ENCODE measurements around the gene GPR108. TPM values are rescaled to one million over a fixed set of nuclear protein-coding genes. Genes with fewer than 3 reads are reported as not detected.

Gene GPR108
- total RNA-seq, 2 donors from 2014 or later, result 130 to 162 TPM

DNA sequence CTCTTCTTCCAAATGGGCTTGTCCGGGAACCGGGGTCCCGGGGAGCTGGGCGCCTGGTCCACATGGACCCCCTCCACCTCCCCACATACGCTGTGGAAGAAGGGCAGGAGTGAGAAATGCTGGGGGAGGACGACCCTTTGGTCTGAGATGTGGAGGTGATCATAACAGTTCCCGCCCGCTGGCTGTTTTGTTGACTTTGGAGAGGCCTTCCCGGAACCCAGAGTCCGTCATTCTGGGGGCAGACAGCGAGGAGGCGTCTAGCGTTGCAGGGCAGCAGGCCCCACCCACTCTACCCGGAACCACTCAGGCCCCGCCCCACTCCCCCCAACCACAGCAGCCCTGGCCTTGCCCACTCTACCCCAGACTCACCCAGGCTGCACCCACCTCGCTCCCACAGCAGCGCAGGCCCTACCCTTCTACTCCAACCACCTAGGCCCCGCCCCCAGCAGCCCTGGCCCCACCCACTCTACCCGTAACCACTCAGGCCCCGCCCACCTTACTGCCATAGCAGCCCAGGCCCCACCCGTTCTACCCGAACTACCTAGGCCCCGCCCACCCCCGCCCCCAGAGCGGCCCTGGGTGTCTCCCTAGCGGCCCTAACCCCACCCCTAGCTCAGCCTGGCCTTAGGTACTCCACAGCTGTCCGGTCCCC is 7.1 kb downstream of the GPR108 start:
- Mint-ChIP-seq H3K4me3 (no peak overlapping the region), H3K36me3 (ENCODE audit: insufficient read depth in 2 of 2) (peaks cover 5 to 13% of the 10 kb centered on the region in 2 donors), H3K9me3 (no peaks in the 10 kb centered on the region), H3K27me3 (ENCODE audit: low read depth) (no peaks in the 10 kb centered on the region), H3K27ac (no peak overlapping the region), H3K4me1 (ENCODE audit: low read depth) (peaks cover 5% of the 10 kb centered on the region)
- ATAC-seq (replicated peaks in 1 of 2), result peak; percentile 39 to 43
- DNase-seq, result peak; percentile 51 to 55

DNA sequence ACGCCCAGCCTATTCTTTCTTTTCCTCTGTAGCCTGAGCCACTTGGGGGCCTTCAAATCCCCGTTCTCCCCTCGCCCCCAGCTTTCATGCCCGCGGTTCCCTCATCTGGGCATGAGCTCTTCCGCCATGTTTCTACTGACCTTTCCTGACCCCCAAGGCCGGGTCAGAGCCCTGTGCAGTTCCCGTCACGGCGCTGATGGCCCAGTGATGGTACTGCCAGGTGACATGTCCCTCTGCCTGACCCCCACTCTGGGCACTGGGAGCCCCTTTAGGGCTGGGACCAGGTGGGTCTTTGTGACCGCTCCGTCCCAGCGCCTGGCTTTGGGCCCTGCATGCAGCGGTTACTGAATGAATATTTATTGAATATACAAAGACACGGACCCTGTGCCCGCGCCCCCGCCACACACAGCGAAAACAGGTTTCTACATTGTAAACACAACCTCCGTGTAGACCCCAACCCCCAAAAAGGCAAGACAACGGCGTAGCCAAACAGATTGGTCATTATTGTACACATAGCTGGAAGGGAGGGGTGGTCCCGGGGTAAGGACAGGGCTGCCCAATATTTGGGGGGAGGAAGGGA is 7.7 kb downstream of the GPR108 start:
- H3K27ac Mint-ChIP-seq, result no peak overlapping the region
- DNase-seq (no peak), ATAC-seq (replicated peaks in 1 of 2) (no peak)
- H3K4me1 Mint-ChIP-seq (ENCODE audit: low read depth), result no peaks in the 10 kb centered on the region
- H3K9me3 Mint-ChIP-seq, result no peaks in the 10 kb centered on the region
- peaks cover 5 to 13% of the 10 kb centered on the region in 2 donors for H3K36me3 Mint-ChIP-seq (ENCODE audit: insufficient read depth in 2 of 2)
- H3K4me3 Mint-ChIP-seq, result no peak overlapping the region
- H3K27me3 Mint-ChIP-seq (ENCODE audit: low read depth), result no peaks in the 10 kb centered on the region

- peaks cover 4 to 10% of the 10 kb centered on the region in 2 donors for H3K36me3 Mint-ChIP-seq (ENCODE audit: insufficient read depth in 2 of 2)
- DNase-seq (no peak), ATAC-seq (replicated peaks in 1 of 2) (no peak)
- H3K9me3 Mint-ChIP-seq, result no peaks in the 10 kb centered on the region
- H3K4me1 Mint-ChIP-seq (ENCODE audit: low read depth), result no peaks in the 10 kb centered on the region
- H3K4me3 Mint-ChIP-seq, result no peak overlapping the region
- H3K27ac Mint-ChIP-seq, result no peak overlapping the region
- H3K27me3 Mint-ChIP-seq (ENCODE audit: low read depth), result no peaks in the 10 kb centered on the region
These were observed 9.0 kb downstream of the GPR108 start for GRCh38 chr19:6728346-6728745.

- Mint-ChIP-seq H3K36me3 (ENCODE audit: insufficient read depth in 2 of 2) (peaks cover 0 to 4% of the 10 kb centered on the region in 2 donors), H3K4me1 (ENCODE audit: low read depth) (peaks cover 16% of the 10 kb centered on the region), H3K9me3 (no peaks in the 10 kb centered on the region), H3K27me3 (ENCODE audit: low read depth) (no peaks in the 10 kb centered on the region), H3K4me3 (no peak overlapping the region), H3K27ac (no peak overlapping the region)
- DNase-seq (no peak), ATAC-seq (replicated peaks in 1 of 2) (no peak)
These were observed 11.7 kb downstream of the GPR108 start for GRCh38 chr19:6725513-6726231.

DNA sequence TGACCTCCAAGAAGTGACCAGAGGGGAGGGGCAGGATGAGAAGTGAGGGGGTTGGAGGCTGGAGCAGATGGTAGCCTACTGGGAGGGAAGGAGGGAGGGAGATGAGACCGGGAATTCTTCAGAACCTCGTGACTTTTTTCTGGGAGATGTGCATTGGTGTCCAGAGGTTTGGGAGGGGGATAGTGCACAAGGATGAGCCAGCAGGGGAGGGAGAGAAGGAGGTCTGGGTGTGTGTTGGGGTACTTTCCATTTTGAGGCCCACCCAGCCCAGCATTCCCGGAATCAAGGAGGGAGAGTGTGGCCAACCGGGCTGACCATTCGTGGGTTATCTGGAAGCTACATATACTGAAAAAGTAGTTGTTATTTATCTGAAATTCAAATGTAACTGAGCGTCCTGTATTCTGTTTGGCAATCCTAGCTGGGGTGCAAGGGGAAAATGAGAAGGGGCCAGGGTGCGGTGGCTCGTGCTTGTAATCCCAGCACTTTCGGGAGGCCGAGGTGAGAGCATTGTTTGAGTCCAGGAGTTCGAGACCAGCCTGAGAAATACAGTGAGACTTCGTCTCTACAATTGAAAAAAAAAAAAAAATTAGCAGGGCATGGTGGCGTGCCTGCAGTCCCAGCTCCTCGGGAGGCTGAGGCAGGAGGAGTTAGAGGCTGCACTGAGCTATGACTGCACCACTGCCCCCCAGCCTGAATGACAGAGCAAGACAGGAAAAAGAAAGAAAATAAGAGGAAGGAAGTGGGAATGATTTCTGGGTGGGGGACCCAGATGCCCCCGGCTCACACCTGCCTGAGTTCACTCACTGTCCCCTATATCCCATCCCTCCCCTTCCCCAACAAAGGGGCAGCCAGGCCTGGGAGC is 12.5 kb downstream of the GPR108 start:
- DNase-seq (no peak), ATAC-seq (replicated peaks in 1 of 2) (no peak)
- H3K27me3 Mint-ChIP-seq (ENCODE audit: low read depth), result no peaks in the 10 kb centered on the region
- no peak overlapping the region for H3K4me3 Mint-ChIP-seq
- peaks cover 17% of the 10 kb centered on the region for H3K4me1 Mint-ChIP-seq (ENCODE audit: low read depth)
- H3K36me3 Mint-ChIP-seq (ENCODE audit: insufficient read depth in 2 of 2), result peaks cover 0 to 4% of the 10 kb centered on the region in 2 donors
- H3K27ac Mint-ChIP-seq, result no peak overlapping the region
- H3K9me3 Mint-ChIP-seq, result no peaks in the 10 kb centered on the region

DNA sequence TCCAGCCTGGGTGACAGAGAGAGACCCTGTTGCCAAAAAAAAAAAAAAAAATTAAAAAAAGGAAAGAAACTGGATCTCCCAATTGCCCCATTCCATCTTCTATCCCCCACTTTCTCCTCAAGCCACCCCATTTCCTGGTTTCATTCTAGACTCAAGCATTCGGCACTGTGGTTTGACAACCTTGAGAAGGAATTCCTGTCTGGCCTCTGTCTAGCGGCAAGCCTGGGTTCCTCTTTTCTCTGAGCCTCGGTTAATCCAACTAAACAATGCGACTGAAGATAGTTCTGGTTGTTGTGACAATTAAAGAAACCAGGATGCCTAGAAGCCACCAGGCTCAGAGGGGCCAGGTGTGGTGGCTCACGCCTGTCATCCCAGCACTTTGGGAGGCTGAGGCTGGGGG is 13.6 kb downstream of the GPR108 start:
- Mint-ChIP-seq H3K4me3 (no peak overlapping the region), H3K4me1 (ENCODE audit: low read depth) (peaks cover 17% of the 10 kb centered on the region), H3K27me3 (ENCODE audit: low read depth) (no peaks in the 10 kb centered on the region), H3K9me3 (no peaks in the 10 kb centered on the region), H3K36me3 (ENCODE audit: insufficient read depth in 2 of 2) (no peaks in the 10 kb centered on the region), H3K27ac (no peak overlapping the region)
- DNase-seq, result no peak
- no peak for ATAC-seq (replicated peaks in 1 of 2)

DNA sequence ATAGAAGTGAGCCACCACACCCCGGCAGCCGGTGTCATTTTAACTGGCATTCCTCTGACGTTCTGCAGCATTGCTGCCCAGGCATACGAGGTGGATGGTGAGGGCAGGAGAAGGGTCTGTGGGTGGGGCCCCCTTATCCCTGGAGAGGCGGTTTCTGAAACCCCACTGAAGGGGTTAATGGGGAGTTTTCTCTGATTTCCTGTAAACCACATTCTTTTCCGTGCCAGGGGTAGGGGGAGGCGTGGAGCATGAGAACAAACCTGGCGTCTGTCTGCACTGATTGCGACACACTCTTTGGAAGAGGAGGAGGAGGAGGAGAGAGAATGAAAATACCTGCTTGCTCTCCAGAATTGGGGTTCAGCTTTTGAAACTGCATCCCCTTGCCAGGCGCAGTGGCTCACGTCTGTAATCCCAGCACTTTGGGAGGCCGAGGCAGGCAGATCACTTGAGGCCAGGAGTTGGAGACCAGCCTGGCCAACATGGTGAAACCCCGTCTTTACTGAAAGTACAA is 14.2 kb downstream of the GPR108 start:
- ATAC-seq (replicated peaks in 1 of 2), result no peak
- Mint-ChIP-seq H3K27me3 (ENCODE audit: low read depth) (no peaks in the 10 kb centered on the region), H3K4me1 (ENCODE audit: low read depth) (peaks cover 17% of the 10 kb centered on the region), H3K27ac (no peak overlapping the region), H3K36me3 (ENCODE audit: insufficient read depth in 2 of 2) (no peaks in the 10 kb centered on the region), H3K4me3 (no peak overlapping the region), H3K9me3 (no peaks in the 10 kb centered on the region)
- no peak for DNase-seq

DNA sequence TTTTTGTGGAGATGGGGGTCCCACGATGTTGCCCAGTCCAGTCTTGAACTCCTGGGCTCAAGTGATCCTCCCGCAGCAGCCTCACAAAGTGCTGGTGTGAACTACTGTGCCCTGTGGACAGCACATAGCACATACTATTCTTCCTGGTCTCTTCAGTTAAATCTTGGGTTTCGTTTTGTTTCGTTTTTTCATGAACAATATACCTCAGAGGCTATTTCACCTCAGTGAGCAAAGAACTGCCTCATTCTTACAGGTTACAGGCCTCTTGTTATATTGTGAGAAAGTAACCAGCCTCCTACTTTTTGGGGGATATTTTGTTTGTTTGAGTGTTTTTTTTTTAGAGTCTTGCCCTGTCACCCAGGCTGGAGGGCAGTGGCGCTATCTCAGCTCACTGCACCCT is 15.6 kb downstream of the GPR108 start:
- Mint-ChIP-seq H3K27me3 (ENCODE audit: low read depth) (peaks cover 7% of the 10 kb centered on the region), H3K36me3 (ENCODE audit: insufficient read depth in 2 of 2) (peaks cover 0 to 4% of the 10 kb centered on the region in 2 donors), H3K4me3 (no peak overlapping the region), H3K4me1 (ENCODE audit: low read depth) (peaks cover 26% of the 10 kb centered on the region), H3K9me3 (peaks cover 3 to 5% of the 10 kb centered on the region in 2 donors), H3K27ac (no peak overlapping the region)
- no peak for DNase-seq
- ATAC-seq (replicated peaks in 1 of 2), result no peak

DNA sequence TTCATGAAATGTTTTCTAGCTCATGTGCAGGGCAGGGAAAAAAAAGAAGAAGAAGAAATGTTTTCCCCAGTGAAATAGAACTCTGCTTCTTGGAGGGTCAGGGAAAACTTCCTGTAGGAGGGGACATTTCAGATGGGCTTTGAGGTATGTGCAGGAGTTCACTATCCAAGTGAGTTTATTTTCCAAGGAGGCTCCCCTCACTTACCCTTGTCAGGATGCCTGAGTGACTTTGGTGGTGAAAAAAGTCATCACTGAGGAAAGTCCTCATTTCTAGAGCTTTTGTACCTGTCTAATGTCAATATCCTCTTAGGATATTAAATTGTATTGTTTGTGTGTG is 16.3 kb downstream of the GPR108 start:
- H3K9me3 Mint-ChIP-seq, result peaks cover 3 to 5% of the 10 kb centered on the region in 2 donors
- H3K27me3 Mint-ChIP-seq (ENCODE audit: low read depth), result peaks cover 7% of the 10 kb centered on the region
- no peak for DNase-seq
- peaks cover 0 to 4% of the 10 kb centered on the region in 2 donors for H3K36me3 Mint-ChIP-seq (ENCODE audit: insufficient read depth in 2 of 2)
- H3K27ac Mint-ChIP-seq, result no peak overlapping the region
- peaks cover 26% of the 10 kb centered on the region for H3K4me1 Mint-ChIP-seq (ENCODE audit: low read depth)
- no peak overlapping the region for H3K4me3 Mint-ChIP-seq
- no peak for ATAC-seq (replicated peaks in 1 of 2)

DNA sequence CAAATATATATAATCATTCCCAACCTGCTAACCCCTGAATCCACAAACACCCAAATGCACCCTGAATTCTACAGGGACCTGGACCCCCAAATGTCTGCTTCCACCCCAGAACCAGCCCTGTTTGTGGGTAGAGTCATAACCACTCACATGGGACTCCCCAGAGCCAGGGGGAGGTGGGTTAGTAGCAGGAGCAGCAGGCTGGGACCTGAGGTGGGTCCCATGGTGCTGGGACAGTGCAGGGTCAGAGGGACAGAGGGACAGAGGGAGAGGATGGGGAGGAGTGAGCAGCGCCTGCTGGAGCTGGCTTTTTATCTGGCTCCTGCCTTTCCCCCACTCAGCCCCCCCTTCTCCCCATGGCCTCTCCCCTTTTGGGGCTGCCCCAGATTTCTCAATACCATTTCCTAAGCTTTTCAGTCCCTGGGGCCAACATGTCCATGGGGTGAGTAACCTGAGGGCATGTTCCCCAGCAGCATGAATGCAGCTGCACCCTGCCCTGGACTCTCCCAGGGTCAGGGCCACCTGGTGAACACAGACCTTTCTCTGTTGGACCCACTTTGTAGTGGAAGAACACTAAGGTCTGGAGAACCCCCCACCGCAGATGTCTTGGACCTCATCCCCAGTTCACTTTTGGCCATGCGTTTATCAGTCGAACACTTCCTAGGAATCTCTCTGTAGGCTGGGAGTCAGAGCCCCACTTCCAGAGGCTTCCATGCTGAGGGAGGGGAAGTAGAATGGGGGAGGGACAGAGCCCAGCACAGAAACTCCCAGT is 16.8 kb downstream of the GPR108 start, which contains the start of gene C3:
Gene C3, minus strand, starts transcription at position 282 of the 769 bp plus-strand sequence. Its CDS starts 61 bp downstream, at position 221.
- peaks cover 3 to 5% of the 10 kb centered on the region in 2 donors for H3K9me3 Mint-ChIP-seq
- H3K4me1 Mint-ChIP-seq (ENCODE audit: low read depth), result peaks cover 26% of the 10 kb centered on the region
- H3K36me3 Mint-ChIP-seq (ENCODE audit: insufficient read depth in 2 of 2), result peaks cover 0 to 4% of the 10 kb centered on the region in 2 donors
- ATAC-seq (replicated peaks in 1 of 2) (peak; percentile 22), DNase-seq (no peak)
- no peak within 1 kb of the TSS for H3K27ac Mint-ChIP-seq
- peaks cover 7% of the 10 kb centered on the region for H3K27me3 Mint-ChIP-seq (ENCODE audit: low read depth)
- no peak within 1 kb of the TSS for H3K4me3 Mint-ChIP-seq

GRCh38 chr19:6719992-6720368 is 17.4 kb downstream of the GPR108 start:
- no peak overlapping the region for H3K4me3 Mint-ChIP-seq
- ATAC-seq (replicated peaks in 1 of 2) (no peak), DNase-seq (no peak)
- H3K27ac Mint-ChIP-seq, result no peak overlapping the region
- peaks cover 3 to 5% of the 10 kb centered on the region in 2 donors for H3K9me3 Mint-ChIP-seq
- peaks cover 0 to 4% of the 10 kb centered on the region in 2 donors for H3K36me3 Mint-ChIP-seq (ENCODE audit: insufficient read depth in 2 of 2)
- peaks cover 26% of the 10 kb centered on the region for H3K4me1 Mint-ChIP-seq (ENCODE audit: low read depth)
- H3K27me3 Mint-ChIP-seq (ENCODE audit: low read depth), result peaks cover 7% of the 10 kb centered on the region

- Mint-ChIP-seq H3K9me3 (peaks cover 3 to 5% of the 10 kb centered on the region in 2 donors), H3K4me3 (no peak overlapping the region), H3K27me3 (ENCODE audit: low read depth) (peaks cover 7% of the 10 kb centered on the region), H3K36me3 (ENCODE audit: insufficient read depth in 2 of 2) (peaks cover 0 to 4% of the 10 kb centered on the region in 2 donors), H3K4me1 (ENCODE audit: low read depth) (peaks cover 26% of the 10 kb centered on the region), H3K27ac (no peak overlapping the region)
- no peak for ATAC-seq (replicated peaks in 1 of 2)
- DNase-seq, result no peak
These were observed 17.9 kb downstream of the GPR108 start for GRCh38 chr19:6719540-6719861.

Measured in activated T-cell treated with anti-CD3 and anti-CD28 coated beads, Interleukin-2, amount 50 U/mL, for 72 hours (primary cell).